HG03064 (cell line): ENCODE data around the gene FAM136A.
"Not testable (repeated sequence)": the region's sequence is repeated elsewhere in the genome, so short reads cannot be mapped to it uniquely, and the experiment has no call there.

Experiments
- ATAC-seq: cut with Tn5 transposase; IDR thresholded peaks from one replicate; pipeline ENCODE4 v1.9.1; 2021; ENCODE audit warnings: low read depth; ENCODE audit not compliant: unreplicated experiment

Gene FAM136A

DNA sequence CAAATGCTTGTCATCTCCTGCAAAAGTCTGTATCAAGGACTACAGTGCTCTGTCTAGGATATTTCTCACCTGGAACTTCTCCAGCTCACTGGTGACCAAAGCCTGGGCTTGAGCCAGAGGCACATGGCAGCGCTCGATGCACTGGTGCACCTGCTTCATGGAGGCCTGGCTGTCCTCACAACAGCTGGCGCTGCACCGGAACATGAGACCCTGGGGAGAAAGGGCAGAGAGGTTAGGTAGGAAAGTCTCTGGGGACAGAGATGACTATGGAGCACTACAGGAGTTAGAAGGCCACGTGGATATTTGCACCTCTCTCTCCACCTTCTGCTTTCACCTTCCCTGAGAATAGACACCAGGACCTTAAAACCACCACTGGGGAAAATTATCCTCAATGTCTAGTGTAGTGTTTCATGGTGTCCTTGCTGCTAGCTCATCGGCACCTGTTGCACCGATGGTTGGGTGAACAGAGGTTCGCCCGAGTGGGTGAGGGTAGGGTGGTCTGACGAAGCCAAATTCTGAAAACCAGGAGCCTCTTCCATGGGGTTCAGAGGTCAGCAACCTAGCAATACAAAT is 1.0 kb downstream of the FAM136A start:
- no peak for ATAC-seq

GRCh38 chr2:70297828-70298227 is 4.0 kb downstream of the FAM136A start:
- ATAC-seq = not testable (repeated sequence)

DNA sequence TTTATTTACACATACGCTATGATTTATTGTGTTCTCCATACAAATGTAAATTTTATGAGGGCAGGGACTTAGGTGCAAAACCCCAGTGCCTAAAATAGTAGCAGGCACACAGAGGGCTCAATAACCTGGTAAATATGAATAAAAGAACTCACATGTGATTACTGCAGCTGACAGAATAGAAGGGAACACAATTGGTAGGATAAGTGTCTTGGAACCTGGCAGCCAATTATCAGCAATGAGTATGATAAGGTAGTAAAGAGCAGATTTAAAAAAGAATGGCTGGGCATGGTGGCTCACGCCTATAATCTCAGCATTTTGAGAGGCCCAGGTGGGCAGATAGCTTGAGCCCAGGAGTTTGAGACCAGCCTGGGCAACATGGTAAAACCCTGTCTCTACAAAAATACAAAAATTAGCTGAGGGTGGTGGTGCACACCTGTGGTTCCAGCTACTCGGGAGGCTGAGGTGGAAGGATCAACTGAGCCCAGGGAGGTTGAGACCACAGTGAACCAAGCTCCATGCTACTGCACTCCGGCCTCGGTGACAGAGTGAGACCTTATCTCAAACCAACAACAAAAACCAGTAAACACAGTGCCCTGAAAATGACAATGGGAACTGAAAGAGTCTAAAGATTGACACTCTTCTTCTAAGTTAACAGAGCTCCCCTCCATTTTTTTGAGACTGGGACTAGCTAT is 18.2 kb downstream of the FAM136A start:
- ATAC-seq = no peak

- no peak for ATAC-seq
Measured at GRCh38 chr2:70282439-70282838, 19.4 kb downstream of the FAM136A start.

DNA sequence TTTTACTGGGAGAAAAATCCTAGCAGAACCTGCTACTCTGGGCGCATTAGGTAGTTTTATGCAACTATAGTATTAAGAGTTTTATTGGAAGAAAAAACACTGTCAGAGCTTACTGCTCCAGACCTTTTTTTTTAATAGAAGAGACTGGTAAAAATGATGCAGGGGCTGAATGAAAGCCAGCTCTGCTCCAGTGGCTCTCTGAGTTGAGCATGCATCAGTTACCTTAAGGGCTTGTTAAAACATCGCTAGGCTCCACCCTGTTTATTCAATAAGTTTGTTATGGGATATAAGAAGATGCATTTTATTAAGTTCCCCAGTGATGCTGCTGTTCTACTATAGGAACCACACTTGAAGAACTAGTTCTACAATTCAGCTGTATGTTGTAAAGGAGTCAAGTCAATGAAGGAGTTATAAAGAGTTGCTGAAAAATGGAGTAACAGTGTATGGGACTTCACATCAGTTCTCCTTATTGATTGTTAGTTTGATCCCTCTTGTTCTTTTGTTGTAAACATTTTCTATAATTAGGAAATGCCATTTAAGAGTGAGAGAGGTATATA is 21.5 kb downstream of the FAM136A start:
- no peak for ATAC-seq

DNA sequence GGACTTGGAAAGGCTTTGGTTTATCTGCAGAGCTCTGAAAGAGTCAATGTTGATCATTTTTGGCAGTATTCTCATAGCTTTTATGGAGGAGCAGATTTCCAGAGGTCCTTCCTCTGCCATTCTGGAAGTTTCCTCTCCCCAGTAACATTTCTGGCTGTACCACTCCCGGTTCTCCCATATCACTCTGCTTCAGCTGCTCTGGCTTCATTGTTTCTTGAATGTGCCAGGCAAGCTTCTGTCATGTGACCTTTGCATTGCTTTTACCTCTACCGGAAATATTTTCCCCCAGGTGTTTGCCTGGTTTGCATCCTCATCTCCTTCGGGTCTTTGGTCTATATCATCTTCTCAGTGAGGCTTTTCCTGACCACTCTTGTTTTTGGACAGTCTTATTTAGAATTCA is 31.5 kb downstream of the FAM136A start:
- ATAC-seq = no peak

DNA sequence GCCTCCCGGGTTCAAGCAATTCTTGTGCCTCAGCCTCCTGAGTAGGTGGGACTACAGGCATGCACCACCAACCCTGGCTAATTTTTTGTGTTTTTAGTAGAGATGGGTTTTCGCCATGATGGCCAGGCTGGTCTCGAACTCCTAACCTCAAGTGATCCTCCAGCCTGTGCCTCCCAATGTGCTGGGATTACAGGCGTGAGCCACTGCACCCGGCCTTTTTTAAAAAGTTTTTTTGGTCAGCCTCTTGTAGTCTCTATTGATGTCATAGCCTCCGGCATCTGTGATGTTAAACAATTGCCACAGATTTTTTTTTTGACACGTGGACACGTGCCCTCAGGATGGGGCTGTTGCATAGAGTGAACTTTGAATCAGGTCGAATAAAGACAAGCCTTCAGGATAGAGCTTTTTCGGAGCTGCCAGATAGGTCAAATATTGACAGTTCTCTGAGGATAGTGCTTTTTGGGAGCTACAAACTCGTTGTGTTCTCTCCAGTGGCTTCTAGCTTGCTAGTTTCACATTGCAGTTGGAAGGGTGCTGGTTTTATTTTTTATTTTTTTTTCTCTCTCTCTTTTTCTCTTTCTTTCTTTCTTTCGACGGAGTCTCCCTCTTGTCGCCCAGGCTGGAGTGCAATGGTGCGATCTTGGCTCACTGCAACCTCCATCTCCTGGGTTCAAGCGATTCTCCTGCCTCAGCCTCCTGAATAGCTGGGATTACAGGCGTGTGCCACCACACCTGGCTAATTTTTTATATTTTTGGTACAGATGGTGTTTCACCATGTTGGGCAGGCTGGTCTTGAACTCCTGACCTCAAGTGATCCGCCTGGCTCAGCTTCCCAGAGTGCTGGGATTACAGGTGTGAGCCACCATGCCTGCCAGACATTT is 32.2 kb downstream of the FAM136A start:
- ATAC-seq = not testable (repeated sequence)

DNA sequence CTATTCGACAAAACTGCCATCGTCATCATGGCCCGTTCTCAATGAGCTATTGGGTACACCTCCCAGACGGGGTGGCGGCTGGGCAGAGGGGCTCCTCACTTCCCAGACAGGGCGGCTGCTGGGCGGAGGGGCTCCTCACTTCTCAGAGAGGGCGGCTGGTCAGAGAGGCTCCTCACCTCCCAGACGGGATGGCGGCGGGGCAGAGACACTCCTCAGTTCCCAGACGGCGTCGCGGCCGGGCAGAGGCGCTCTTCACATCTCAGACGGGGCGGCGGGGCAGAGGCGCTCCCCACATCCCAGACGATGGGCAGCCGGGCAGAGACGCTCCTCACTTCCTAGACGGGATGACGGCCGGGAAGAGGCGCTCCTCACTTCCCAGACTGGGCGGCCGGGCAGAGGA is 34.9 kb downstream of the FAM136A start:
- not testable (repeated sequence) for ATAC-seq

DNA sequence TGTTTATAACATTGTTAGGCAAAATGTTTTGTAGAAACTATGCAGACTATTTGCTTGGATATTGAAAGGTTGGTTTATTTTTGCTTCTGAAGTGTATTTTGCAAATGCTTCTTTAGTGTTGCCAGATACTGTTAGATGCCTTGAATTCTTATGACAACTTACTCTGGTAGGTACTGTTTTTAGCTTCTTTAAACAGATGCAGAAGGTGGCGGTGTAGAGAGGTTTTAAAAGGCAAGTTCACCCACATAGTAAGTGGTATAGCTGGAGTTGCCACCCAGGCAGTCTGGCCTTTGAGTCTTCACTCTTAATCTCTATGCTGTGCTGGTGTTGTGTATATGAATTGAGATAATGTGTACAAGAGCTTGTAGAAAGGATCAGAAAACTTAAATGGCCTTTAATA is 40.4 kb downstream of the FAM136A start:
- no peak for ATAC-seq

GRCh38 chr2:70258532-70258875 is 43.4 kb downstream of the FAM136A start:
- ATAC-seq = no peak

DNA sequence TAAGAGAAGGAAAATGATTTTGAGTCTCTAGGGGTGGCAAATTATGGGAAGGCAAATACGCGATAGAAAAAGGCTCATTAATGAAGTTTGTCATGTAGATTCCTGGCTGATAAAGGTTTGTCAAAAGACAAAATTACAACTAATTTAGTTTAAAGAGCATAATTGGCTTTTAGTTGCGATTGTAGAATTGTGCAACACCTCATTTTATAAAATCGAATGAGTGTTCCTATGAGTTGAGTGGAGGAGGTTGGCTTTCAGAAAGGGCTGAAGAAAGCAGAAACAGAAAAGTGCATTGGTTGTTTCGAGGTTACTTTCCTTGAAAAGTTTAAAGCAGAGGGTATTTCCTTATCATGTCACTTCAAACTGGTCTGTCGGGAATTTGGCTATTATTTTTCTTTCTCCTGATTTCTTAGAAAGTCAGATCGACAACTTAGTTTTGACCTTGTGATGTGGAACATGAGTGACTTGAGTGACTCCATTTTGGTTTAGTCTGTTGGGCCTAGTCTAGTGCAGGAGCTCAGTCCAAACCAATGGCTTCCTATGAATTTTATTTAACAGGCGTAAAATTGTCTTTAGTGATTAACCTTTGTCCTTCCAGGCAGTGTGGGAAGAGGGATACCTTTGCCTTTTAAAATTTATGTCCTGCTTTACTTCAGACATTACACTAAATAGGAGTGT is 46.1 kb downstream of the FAM136A start:
- no peak for ATAC-seq

- ATAC-seq = no peak
Measured at GRCh38 chr2:70250434-70250833, 51.4 kb downstream of the FAM136A start.

DNA sequence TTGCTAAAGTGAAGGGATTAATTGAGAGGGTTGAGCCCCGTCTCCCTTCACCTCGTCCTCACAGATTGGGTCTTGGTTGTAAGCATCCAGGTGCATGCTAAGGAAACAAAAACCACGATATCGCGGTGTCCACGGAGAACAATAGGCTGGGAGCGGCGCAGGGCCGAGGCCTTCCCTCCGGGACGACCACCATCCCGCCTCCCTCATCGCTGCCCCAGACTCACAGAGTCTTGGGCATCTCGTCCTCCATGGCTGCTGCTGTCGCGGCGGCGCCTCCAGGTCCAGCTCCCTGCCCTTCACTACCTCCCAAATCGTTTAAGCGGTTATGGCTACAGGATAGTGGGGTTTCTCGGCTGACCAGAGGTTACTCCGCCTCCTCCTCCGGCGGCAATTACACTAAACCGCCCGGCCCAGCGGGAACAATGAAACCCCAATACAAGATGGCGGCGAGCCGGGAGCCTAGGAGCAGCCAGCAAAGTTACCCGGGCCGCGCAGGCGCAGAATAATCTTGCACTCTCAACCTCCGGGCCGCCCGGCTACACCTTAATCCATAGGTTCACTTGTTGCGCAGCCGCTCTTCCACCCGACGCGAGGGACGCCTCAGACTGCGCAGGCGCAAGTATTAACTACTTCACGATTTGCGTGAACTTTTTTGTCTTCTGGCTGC is 53.6 kb downstream of the FAM136A start, which contains the start of gene TIA1:
Gene TIA1, minus strand, starts transcription at position 448 of the 667 bp plus-strand sequence. Its CDS starts 198 bp downstream, at position 250.
- peak; percentile 90 for ATAC-seq

DNA sequence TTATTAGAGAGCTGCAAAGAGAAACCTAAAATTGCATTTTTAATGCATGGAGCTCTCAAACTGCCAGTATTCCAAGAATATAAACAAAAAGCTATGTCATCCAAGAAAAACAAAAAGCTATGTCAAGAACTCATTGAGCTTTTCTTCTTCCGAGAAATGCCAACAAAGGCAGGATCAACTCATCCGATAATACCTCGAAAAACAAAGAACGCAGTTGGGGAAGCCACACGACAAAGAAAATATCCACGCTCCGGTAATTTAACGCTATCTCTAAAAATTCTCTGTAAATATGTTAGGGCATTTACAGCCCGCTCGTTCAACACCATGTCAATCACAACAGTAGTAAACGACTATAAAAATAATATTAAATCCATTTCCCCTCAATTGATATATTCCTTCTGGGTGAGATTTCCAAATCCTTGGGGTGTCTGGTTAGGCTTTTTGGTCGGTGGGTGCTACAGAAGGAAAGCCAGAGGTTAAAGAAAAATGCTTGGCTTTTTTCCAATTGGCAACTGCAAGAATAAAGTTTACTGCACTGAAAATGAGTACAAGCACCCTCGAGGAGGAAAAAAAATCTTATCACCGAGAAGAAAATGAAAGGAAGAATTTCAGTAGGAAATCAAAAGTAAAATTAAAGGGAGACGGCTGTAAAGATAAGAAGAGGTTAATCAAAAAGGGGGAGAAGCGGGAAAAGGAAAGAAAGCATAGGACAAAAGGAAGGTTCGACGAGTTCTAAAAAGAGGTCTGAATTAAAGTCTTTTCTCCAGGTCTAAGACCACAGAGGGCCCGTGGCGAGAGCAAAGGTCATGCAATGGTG is 54.3 kb downstream of the FAM136A start:
- ATAC-seq = no peak
